KMS-11 (cell line): ENCODE results near the gene VNN1.
A peak's percentile ranks its signal among the peaks of the same experiment; 100 is the strongest.

Experiments
- H2AFZ ChIP-seq: fragments of 200-600 bp; sonication (generic); 2 replicates; pipeline ENCODE4 v1.6.1; 2016; ENCODE audit warnings: antibody characterized with exemption, mixed run types, low read depth
- H3K27ac ChIP-seq: fragments of 200-600 bp; sonication (generic); 2 replicates; pipeline ENCODE4 v1.6.1; 2016; ENCODE audit warnings: mild to moderate bottlenecking, mixed run types
- H3K27me3 ChIP-seq: fragments of 200-600 bp; sonication (generic); 2 replicates; pipeline ENCODE4 v1.6.1; 2017; ENCODE audit warnings: mild to moderate bottlenecking, low read depth, mixed run types, moderate library complexity; ENCODE audit not compliant: insufficient read depth
- H3K36me3 ChIP-seq: fragments of 200-600 bp; sonication (generic); 2 replicates; pipeline ENCODE4 v1.6.1; 2017; ENCODE audit warnings: mild to moderate bottlenecking, mixed run types; ENCODE audit not compliant: insufficient read depth
- H3K4me1 ChIP-seq: fragments of 200-600 bp; sonication (generic); 2 replicates; pipeline ENCODE4 v1.6.1; 2016; ENCODE audit warnings: mild to moderate bottlenecking, low read depth, mixed run types; ENCODE audit not compliant: poor library complexity, severe bottlenecking
- H3K4me2 ChIP-seq: fragments of 200-600 bp; sonication (generic); 2 replicates; pipeline ENCODE4 v1.7.0; 2016; ENCODE audit warnings: mild to moderate bottlenecking, mixed run types
- H3K4me3 ChIP-seq: fragments of 200-600 bp; sonication (generic); IDR thresholded peaks from 2 replicates; pipeline ENCODE4 v1.6.1; 2017; ENCODE audit warnings: low read depth, low read length, mixed read lengths; ENCODE audit not compliant: insufficient read depth
- H3K79me2 ChIP-seq: fragments of 200-600 bp; sonication (generic); 2 replicates; pipeline ENCODE4 v1.6.1; 2016; ENCODE audit warnings: low read depth, mixed run types; ENCODE audit not compliant: insufficient read depth
- H3K9ac ChIP-seq: fragments of 200-600 bp; sonication (generic); 2 replicates; pipeline ENCODE4 v1.6.1; 2016; ENCODE audit warnings: mild to moderate bottlenecking, mixed run types
- H4K20me1 ChIP-seq: fragments of 200-600 bp; sonication (generic); 2 replicates; pipeline ENCODE4 v1.6.1; 2016; ENCODE audit warnings: mild to moderate bottlenecking, mixed run types; ENCODE audit not compliant: insufficient read depth
- CTCF ChIP-seq: fragments of 200-600 bp; sonication (generic); conservative IDR thresholded peaks from 2 replicates; pipeline ENCODE4 v1.6.1; 2017; ENCODE audit warnings: low read depth, mild to moderate bottlenecking, antibody characterized with exemption, low read length, moderate library complexity, mixed read lengths

VNN1 gene

GRCh38 chr6:132713352-132714134 lies at the start of gene VNN1:
VNN1 (minus strand) TSS chr6:132714055; CDS start chr6:132714035, 20 bp downstream.
- Histone ChIP-seq H3K4me3 (no peak within 1 kb of the TSS), H3K36me3 (no peaks in the 10 kb centered on the region), H3K79me2 (no peaks in the 10 kb centered on the region), H2AFZ (no peak within 1 kb of the TSS), H3K9ac (no peak within 1 kb of the TSS), H3K4me1 (no peaks in the 10 kb centered on the region), H4K20me1 (no peaks in the 10 kb centered on the region), H3K27ac (no peak within 1 kb of the TSS), H3K4me2 (no peak within 1 kb of the TSS), H3K27me3 (no peaks in the 10 kb centered on the region)
- TF ChIP-seq CTCF, result no peak

GRCh38 chr6:132763269-132763668 lies 49.4 kb upstream of the VNN1 start:
- 0 out of 2 replicates have a peak overlapping the region, but pooled peaks have one; percentile 3 for H2AFZ ChIP-seq
- H3K4me2 ChIP-seq, result no peak overlapping the region
- TF ChIP-seq CTCF, result no peak

GRCh38 chr6:132760256-132760655 lies 46.4 kb upstream of the VNN1 start:
- Histone ChIP-seq H3K79me2 (no peaks in the 10 kb centered on the region; the same call in 1 of the 2 replicates), H3K27ac (no peak overlapping the region), H3K4me2 (no peak overlapping the region), H3K36me3 (no peaks in the 10 kb centered on the region), H4K20me1 (no peaks in the 10 kb centered on the region), H2AFZ (no peak overlapping the region), H3K4me1 (no peaks in the 10 kb centered on the region), H3K27me3 (no peaks in the 10 kb centered on the region), H3K9ac (no peak overlapping the region), H3K4me3 (no peak overlapping the region)
- TF ChIP-seq CTCF, result no peak

More at GRCh38 chr6:132763269-132763668, 49.4 kb upstream of the VNN1 start:
- Histone ChIP-seq H4K20me1 (no peaks in the 10 kb centered on the region), H3K27ac (no peak overlapping the region), H3K4me3 (no peak overlapping the region), H3K27me3 (no peaks in the 10 kb centered on the region), H3K9ac (no peak overlapping the region), H3K79me2 (no peaks in the 10 kb centered on the region; the same call in 1 of the 2 replicates), H3K36me3 (no peaks in the 10 kb centered on the region), H3K4me1 (no peaks in the 10 kb centered on the region)

- Histone ChIP-seq H3K27ac (no peak overlapping the region), H3K4me1 (no peaks in the 10 kb centered on the region)
These were observed 44.8 kb upstream of the VNN1 start for GRCh38 chr6:132758689-132759088.

More at GRCh38 chr6:132758689-132759088, 44.8 kb upstream of the VNN1 start:
- H3K4me2 ChIP-seq, result no peak overlapping the region
- TF ChIP-seq CTCF, result no peak
- no peak overlapping the region for H3K4me3 ChIP-seq
- no peaks in the 10 kb centered on the region for H4K20me1 ChIP-seq
- no peak overlapping the region for H2AFZ ChIP-seq
- H3K9ac ChIP-seq, result no peak overlapping the region
- H3K27me3 ChIP-seq, result no peaks in the 10 kb centered on the region
- H3K79me2 ChIP-seq, result no peaks in the 10 kb centered on the region; the same call in 1 of the 2 replicates
- H3K36me3 ChIP-seq, result no peaks in the 10 kb centered on the region
